CD4-positive, alpha-beta memory T cell (primary cell): ENCODE measurements around the gene COX8A. TPM values are rescaled to one million over a fixed set of nuclear protein-coding genes. Genes with fewer than 3 reads are reported as not detected.

Experiments used
- CTCF ChIA-PET: fragments of 350-600 bp; sonication (Branson Sonifier 250); formaldehyde crosslinking; loops from one replicate; lab custom pipeline; 2021; ENCODE audit warnings: inconsistent platforms; ENCODE audit not compliant: partially characterized antibody; lab: Charles Lee
- POLR2A ChIA-PET: fragments of 350-600 bp; sonication (Branson Sonifier 250); formaldehyde crosslinking; loops from one replicate; lab custom pipeline; 2021; ENCODE audit not compliant: partially characterized antibody; lab: Charles Lee
- DNase-seq, 5 donors: peaks; one replicate each; pipeline versions ENCODE4 v3.0.0 to v3.0.0-alpha.2; 2020 to 2022; ENCODE audit warnings: mixed read lengths in 1 of 5
- H3K27ac ChIP-seq: one replicate; pipeline ENCODE4 v1.7.0; 2013; ENCODE audit warnings: low read depth, low read length
- H3K27me3 ChIP-seq: 2 replicates; pipeline ENCODE4 v1.7.0; 2013; ENCODE audit warnings: mild to moderate bottlenecking, low read length, moderate library complexity; ENCODE audit not compliant: insufficient read depth
- H3K36me3 ChIP-seq: 2 replicates; pipeline ENCODE4 v1.7.0; 2013; ENCODE audit warnings: mild to moderate bottlenecking, low read length, moderate library complexity; ENCODE audit not compliant: insufficient read depth
- H3K4me1 ChIP-seq: 2 replicates; pipeline ENCODE4 v1.7.0; 2013; ENCODE audit warnings: mild to moderate bottlenecking, low read length, moderate library complexity; ENCODE audit not compliant: insufficient read depth
- H3K4me3 ChIP-seq, 2 donors: one replicate each; pipeline ENCODE4 v1.7.0; 2013; ENCODE audit warnings: low read length in 2 of 2, mild to moderate bottlenecking in 1 of 2
- H3K9me3 ChIP-seq, 2 donors: one replicate each; pipeline ENCODE4 v1.7.0; 2013; ENCODE audit warnings: low read length in 2 of 2, control low read depth in 1 of 2; ENCODE audit not compliant: control insufficient read depth in 1 of 2
- H3K27ac Mint-ChIP-seq, 7 donors: one replicate each; pipeline ENCODE4 v1.8.0; 2020 to 2021; ENCODE audit warnings: mixed read lengths in 7 of 7, mild to moderate bottlenecking in 6 of 7, inconsistent platforms in 3 of 7, moderate library complexity in 3 of 7
- H3K27me3 Mint-ChIP-seq, 2 donors: one replicate each; pipeline ENCODE4 v1.8.0; 2020 to 2021; ENCODE audit warnings: mixed read lengths in 2 of 2
- H3K36me3 Mint-ChIP-seq, 2 donors: one replicate each; pipeline ENCODE4 v1.8.0; 2020 to 2021; ENCODE audit warnings: mixed read lengths in 2 of 2, inconsistent platforms in 1 of 2, mild to moderate bottlenecking in 1 of 2
- H3K4me1 Mint-ChIP-seq, 4 donors: one replicate each; pipeline ENCODE4 v1.8.0; 2020 to 2021; ENCODE audit warnings: mixed read lengths in 4 of 4, mild to moderate bottlenecking in 1 of 4
- H3K4me3 Mint-ChIP-seq, 8 donors: one replicate each; pipeline ENCODE4 v1.8.0; 2020 to 2021; ENCODE audit warnings: mixed read lengths in 8 of 8, mild to moderate bottlenecking in 7 of 8, moderate library complexity in 6 of 8, inconsistent platforms in 3 of 8
- H3K9me3 Mint-ChIP-seq, 8 donors: one replicate each; pipeline ENCODE4 v1.8.0; 2020 to 2021; ENCODE audit warnings: mixed read lengths in 8 of 8, mild to moderate bottlenecking in 5 of 8, inconsistent platforms in 3 of 8, moderate library complexity in 1 of 8
- intact Hi-C: fragments of 100-400 bp; cut with micrococcal nuclease; formaldehyde crosslinking; loops from one replicate; pipeline ENCODE4 v1.15.1; 2023
- polyA plus RNA-seq, 2 donors: library from polyadenylated mRNA; unstranded; fragments of 300-500 nt; fragmentation: Illumina TruSeq; gene quantifications; one replicate each; pipeline ENCODE4 v1.2.3, GENCODE V29; 2021
- total RNA-seq, 2 experiments: library from RNA; stranded (reverse); gene quantifications; one replicate each; pipeline ENCODE4 v1.2.3, GENCODE V29; 2021

Gene COX8A
- total and polyA plus RNA-seq, 4 experiments from 2014 or later, result 113 to 433 (median 256) TPM

DNA sequence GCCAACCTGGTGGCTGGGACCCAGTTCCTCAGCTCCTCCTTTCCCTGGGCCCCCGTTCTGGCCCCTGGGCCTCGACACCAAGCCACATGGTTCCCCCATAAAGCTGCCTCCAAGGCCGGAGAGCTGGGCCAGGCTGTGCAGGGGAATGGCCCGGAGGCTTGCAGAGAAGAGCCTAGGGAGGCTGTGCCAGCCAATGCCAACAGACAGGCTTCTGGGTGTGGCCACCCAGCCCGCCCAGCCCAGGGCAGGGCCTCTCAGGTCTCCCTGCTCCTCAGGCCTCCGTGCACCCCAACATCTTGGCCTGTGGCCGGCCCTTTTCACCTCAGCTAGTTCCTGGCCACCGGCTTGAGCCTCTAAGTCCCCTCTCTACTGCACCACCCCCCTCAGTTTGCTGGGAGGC lies 43.9 kb downstream of the COX8A start:
- Histone ChIP-seq H3K36me3 (no peaks in the 10 kb centered on the region), H3K27me3 (no peaks in the 10 kb centered on the region), H3K4me3 (no peak overlapping the region), H3K27ac (no peak overlapping the region), H3K4me1 (no peaks in the 10 kb centered on the region), H3K9me3 (no peaks in the 10 kb centered on the region)
- H3K4me1 Mint-ChIP-seq, result no peaks in the 10 kb centered on the region
- H3K4me3 Mint-ChIP-seq, result no peak overlapping the region
- H3K27ac Mint-ChIP-seq, result no peak overlapping the region
- no peaks in the 10 kb centered on the region for H3K9me3 Mint-ChIP-seq
- ChIA-PET POLR2A (no interaction called here), CTCF (no interaction called here)
- intact Hi-C loops, result no loop called here
- H3K36me3 Mint-ChIP-seq, result no peaks in the 10 kb centered on the region
- no peaks in the 10 kb centered on the region for H3K27me3 Mint-ChIP-seq
- no peak for DNase-seq

DNA sequence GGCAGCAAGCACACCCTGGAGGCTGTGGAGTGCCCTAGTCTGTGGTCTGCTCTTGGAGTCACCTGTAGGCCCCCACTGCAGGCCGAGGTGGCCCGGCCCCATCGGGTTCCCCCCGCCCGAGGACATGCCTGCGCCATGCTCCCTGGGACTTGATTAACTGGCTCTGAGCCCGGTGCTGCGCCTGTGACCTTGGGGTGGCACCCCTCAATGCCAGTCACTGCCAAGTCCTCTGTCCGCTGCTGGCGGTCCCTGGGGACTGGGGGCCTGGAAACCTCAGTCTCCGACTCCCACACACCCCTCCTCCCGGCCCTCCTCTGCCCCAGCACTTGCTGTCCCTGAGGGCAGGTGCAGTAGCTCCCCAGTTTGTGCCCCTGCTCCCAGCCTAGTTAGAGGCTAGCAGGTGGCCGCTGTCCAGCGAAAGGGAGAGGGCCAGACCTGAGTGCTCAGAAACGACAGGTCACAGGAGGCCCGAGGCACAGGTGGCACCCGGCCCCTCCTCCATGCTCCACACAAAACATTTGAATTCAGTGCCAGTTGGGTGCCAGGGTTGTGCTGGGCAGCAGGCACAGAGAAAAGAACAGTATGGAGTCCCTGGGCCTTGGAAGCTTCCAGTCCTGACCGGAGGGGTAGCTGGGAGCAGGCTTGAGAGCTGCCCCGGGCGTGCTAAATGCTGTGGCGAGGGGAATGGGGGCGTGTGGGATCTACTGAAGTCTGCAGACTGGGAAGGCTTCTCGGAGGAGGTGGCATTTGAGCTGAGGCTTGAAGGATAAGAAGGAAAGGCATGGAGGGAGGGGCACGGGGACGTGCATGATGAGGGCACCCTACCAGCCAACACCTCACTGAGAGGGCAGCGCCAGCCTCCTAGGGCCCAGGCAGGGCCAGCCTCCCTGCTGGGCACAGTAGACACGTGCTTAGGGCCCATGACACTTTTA lies 45.0 kb downstream of the COX8A start:
- Mint-ChIP-seq H3K9me3 (no peaks in the 10 kb centered on the region), H3K36me3 (no peaks in the 10 kb centered on the region), H3K4me3 (no peak overlapping the region), H3K27me3 (no peaks in the 10 kb centered on the region), H3K27ac (no peak overlapping the region), H3K4me1 (no peaks in the 10 kb centered on the region)
- no peak overlapping the region for H3K4me3 ChIP-seq
- H3K36me3 ChIP-seq, result no peaks in the 10 kb centered on the region
- DNase-seq, result no peak
- no peaks in the 10 kb centered on the region for H3K27me3 ChIP-seq
- H3K4me1 ChIP-seq, result no peaks in the 10 kb centered on the region
- CTCF ChIA-PET, result interaction anchor here (0.6 kb wide), 1 partner anchor 220 kb away, joined by 3 read pairs; no protein-coding TSS in a partner anchor
- POLR2A ChIA-PET, result no interaction called here
- intact Hi-C loops, result no loop called here
- no peaks in the 10 kb centered on the region for H3K9me3 ChIP-seq
- no peak overlapping the region for H3K27ac ChIP-seq

DNA sequence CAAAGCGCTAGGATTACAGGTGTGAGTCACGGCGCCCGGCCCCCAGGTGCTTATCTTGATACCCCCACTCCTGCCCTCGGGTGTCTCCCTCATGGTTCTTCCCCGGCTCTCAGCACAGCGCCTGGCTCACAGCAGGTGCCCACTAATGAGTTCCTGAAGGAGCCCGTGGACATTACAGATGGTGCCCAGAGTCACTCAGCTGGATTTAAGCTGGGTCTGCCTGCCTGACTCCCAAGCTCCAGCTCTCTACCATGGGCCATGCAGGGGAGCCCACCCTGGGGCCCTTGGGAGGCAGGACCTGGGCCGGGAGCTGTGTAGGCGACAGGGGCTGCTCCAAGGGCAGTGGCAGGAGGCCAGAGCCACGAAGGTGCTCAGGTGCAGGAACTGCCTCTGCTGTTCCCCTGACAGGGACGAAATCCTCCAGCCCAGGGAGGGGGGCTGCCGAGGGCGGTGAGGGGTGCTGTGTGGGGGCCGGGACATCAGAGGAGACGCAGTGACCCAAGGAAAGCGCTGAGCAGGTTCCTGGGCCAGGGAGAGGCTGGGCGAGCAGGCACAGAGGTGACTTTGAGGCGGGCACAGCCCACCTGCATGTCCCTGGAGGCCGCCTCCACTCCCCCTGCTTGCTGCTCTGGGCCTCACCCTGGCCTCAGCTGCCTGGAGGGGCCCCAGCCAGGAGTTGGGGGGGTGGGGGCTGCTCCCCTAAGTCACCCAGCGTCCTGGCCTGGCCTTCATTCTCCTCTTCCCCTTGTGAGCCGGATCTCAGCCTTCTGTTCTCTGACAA lies 46.7 kb downstream of the COX8A start:
- no peaks in the 10 kb centered on the region for H3K4me1 ChIP-seq
- no peak overlapping the region for H3K4me3 ChIP-seq
- no peaks in the 10 kb centered on the region for H3K36me3 ChIP-seq
- H3K4me3 Mint-ChIP-seq, result no peak overlapping the region
- H3K27me3 ChIP-seq, result no peaks in the 10 kb centered on the region
- no peak for DNase-seq
- no peaks in the 10 kb centered on the region for H3K9me3 Mint-ChIP-seq
- H3K4me1 Mint-ChIP-seq, result no peaks in the 10 kb centered on the region
- H3K27ac ChIP-seq, result no peak overlapping the region
- no peaks in the 10 kb centered on the region for H3K36me3 Mint-ChIP-seq
- intact Hi-C loops, result no loop called here
- H3K27me3 Mint-ChIP-seq, result no peaks in the 10 kb centered on the region
- H3K9me3 ChIP-seq, result no peaks in the 10 kb centered on the region
- no peak overlapping the region for H3K27ac Mint-ChIP-seq
- POLR2A ChIA-PET, result no interaction called here
- CTCF ChIA-PET, result no interaction called here

DNA sequence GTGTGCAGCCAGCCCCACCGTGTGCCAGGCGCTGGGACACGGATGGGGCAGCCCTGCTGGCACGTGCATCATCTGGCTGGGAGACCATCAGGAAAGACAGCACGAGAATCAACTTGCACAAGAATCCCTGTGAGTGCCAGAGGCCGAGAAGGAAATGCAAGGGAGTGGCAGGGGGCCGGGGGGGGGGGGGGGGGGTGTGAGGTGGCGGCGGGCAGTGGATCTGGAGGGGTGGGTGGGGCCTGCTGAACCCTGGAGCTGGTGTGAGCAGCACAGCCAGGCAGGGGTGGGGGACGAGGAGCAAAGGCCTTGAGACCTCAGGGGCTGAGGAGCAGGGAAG lies 47.3 kb downstream of the COX8A start:
- Mint-ChIP-seq H3K4me3 (no peak overlapping the region), H3K36me3 (no peaks in the 10 kb centered on the region), H3K4me1 (no peaks in the 10 kb centered on the region), H3K27ac (no peak overlapping the region), H3K27me3 (peaks cover 0 to 4% of the 10 kb centered on the region in 2 donors), H3K9me3 (peaks cover 0 to 2% (median 0%) of the 10 kb centered on the region in 8 donors)
- Histone ChIP-seq H3K4me3 (no peak overlapping the region), H3K4me1 (no peaks in the 10 kb centered on the region), H3K27ac (no peak overlapping the region), H3K9me3 (no peaks in the 10 kb centered on the region), H3K27me3 (no peaks in the 10 kb centered on the region), H3K36me3 (no peaks in the 10 kb centered on the region)
- intact Hi-C loops, result no loop called here
- DNase-seq, result no peak
- POLR2A ChIA-PET, result no interaction called here
- CTCF ChIA-PET, result no interaction called here

DNA sequence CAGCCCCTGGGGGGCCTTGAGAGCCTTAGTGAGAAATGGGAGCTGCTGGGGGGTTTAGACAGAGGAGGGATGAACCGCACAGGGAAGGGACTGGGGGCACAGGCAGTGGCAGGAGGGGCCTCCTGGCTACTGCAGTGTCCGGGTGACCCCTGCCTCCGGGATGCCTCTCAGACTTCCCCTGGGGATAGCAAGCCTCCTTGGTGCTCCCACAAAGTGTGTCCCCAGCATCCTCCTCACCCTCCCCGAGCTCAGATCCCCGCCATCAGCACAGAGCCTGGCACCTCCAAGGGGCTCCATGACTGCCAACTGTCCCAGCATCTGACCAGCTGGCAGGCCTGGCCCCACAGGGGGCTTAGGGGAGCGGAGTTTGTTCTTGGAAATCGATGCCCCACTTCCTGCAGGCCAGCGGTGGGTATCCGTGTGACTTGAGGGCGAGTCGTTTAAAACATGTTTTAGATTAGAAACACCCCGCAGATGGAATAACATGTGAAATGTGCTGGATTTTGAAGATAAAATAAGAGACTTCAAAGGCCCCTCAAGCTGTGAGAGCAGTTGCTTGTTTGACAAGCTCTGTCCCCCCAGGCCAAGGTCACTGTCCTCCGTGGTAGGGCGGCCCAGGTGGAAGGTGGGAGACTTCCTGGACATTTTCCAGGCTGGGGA lies 47.8 kb downstream of the COX8A start:
- CTCF ChIA-PET, result interaction anchor here (1.7 kb wide), 1 partner anchor 21 kb away, joined by 4 read pairs; no protein-coding TSS in a partner anchor

DNA sequence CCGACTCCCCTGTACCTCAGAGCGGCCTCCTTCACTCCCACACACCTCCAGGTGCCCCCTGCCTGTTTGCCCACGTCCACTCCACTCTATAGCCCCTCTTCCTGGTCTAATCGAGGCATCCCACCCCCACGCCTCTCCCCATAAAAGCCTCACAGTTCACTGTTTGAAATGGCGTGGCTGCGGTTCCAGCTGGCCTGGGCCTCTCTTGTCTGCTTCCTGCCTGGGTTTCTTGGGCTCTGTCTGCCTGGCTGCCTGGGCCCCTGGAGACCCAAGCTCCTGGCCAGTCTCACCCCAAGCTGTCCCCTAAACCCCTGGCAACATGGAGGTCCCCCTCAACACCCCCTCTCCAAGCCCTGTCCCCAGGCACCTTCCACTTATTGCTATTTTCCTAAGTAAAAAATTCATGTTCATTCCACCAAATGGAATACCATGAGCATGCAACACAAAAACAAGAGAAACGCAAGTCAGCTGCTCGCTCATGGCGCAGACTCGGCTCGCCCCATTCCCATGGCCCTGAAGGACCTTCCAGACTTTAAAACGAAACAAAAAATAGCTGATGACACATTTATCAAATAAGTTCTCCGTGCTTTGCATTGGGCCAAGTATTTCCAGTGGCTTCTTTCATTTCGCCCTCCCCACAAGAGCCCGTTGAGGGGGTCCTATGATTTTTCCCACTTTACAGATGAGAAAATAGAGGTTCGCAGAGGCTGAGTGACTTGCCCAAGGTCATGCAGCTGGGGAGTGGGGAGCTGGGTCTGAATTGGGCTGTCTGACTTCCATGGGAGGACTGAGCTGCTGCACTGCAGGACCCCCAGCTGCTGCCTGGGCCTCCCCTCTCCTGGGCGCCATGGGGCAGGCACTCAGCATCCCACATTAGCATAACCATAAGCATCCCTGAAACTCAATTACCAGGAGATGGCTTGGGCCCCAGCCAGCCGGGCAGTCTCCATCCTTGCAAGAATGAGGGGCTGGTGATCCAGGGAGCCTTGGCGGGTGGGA lies 49.6 kb downstream of the COX8A start:
- no peaks in the 10 kb centered on the region for H3K27me3 ChIP-seq
- POLR2A ChIA-PET, result no interaction called here
- Mint-ChIP-seq H3K27ac (peak overlapping the region in 1 of 7 donors; percentile 61), H3K4me1 (no peaks in the 10 kb centered on the region), H3K36me3 (no peaks in the 10 kb centered on the region), H3K27me3 (peaks cover 3 to 12% of the 10 kb centered on the region in 2 donors), H3K4me3 (no peak overlapping the region), H3K9me3 (peaks cover 0 to 2% (median 0%) of the 10 kb centered on the region in 8 donors)
- H3K4me3 ChIP-seq, result no peak overlapping the region
- DNase-seq, result no peak
- H3K9me3 ChIP-seq, result no peaks in the 10 kb centered on the region
- intact Hi-C loops, result no loop called here
- H3K27ac ChIP-seq, result no peak overlapping the region
- CTCF ChIA-PET, result interaction anchor here (1.7 kb wide), 1 partner anchor 23 kb away, joined by 4 read pairs; no protein-coding TSS in a partner anchor
- H3K36me3 ChIP-seq, result no peaks in the 10 kb centered on the region
- no peaks in the 10 kb centered on the region for H3K4me1 ChIP-seq

More for the DNA sequence above, 47.8 kb downstream of the COX8A start:
- Mint-ChIP-seq H3K36me3 (no peaks in the 10 kb centered on the region), H3K27ac (no peak overlapping the region), H3K27me3 (peaks cover 0 to 9% of the 10 kb centered on the region in 2 donors), H3K9me3 (peaks cover 0 to 2% (median 0%) of the 10 kb centered on the region in 8 donors), H3K4me1 (no peaks in the 10 kb centered on the region), H3K4me3 (no peak overlapping the region)
- Histone ChIP-seq H3K27me3 (no peaks in the 10 kb centered on the region), H3K4me1 (no peaks in the 10 kb centered on the region), H3K27ac (no peak overlapping the region), H3K9me3 (no peaks in the 10 kb centered on the region), H3K36me3 (no peaks in the 10 kb centered on the region), H3K4me3 (no peak overlapping the region)
- intact Hi-C loops, result no loop called here
- POLR2A ChIA-PET, result no interaction called here
- DNase-seq, result no peak
